NCI-H2196 treated with DMSO at 0.1 percent for 48 hours (cell line): Measurements from ENCODE around the gene HS3ST3A1.

Experiments used
- DNase-seq: peaks from one replicate; lab custom pipeline; 2025; ENCODE audit not compliant: unreplicated experiment; lab: John Stamatoyannopoulos, UW

Gene HS3ST3A1

DNA sequence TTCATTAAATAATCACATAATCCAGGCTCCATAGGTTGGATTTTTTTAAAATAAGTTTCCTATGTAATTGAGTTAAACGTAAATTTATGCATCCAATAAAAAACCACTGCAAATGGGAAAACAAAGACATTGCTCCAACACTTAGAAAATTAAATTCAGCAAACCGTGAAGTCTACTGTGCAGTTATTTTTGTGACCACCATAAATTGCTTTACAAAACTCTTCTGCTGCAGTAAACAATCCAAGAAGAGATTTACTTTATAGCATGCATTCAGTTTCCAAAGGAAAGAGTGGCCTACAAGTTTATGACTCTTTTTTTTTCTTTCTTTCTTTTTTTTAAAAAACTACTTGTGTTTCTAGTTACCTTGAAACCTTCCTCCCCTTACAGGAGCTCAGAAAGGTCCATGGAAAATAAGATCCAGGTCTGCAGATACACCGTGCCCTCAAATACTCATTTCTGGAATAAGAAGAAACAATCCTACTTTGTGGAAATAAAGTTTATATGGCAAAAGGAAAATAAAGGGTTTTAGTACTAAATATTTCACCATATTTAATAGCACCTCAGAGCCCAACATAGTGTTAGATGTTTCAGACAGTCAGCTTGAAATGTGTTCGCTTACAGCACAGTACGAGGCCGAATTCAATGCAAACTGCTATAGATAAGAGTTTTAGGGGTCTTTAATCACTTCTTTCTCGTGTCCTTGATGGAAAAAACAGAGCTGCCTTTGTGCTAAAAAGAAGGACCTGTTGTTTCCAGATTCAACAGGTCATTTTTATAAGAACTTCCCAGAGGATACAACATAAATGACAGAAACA lies 3.2 kb downstream of the HS3ST3A1 start:
- DNase-seq: no peak

DNA sequence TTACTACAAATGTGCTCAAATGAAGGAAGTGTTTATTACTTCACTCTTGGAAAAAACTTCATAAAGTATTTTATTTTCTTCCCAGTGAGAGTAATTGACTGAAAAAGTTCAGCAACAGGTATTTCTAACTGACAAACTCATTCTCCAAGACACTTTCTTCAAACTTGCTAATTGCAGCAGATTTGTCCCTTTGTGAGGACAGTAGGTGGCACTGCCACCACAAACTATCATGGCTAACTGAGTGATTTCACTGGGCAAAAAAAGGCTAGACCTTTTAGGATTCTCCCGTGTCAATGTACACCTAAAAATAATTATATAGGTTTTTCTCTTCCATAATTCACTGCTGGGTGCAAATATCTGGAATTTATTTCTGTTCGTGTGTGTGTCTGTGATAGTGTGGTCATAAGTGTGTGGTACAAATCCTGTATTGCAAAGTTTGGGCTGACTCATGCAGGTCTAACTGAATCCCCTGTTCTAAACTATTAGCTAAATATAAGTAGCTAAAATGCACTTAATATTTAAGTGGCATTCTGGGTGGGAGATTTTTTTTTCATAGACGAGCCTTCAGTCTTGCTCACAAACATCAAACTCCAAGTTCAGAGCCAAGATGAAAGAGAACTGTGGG lies 3.9 kb downstream of the HS3ST3A1 start:
- no peak for DNase-seq

- no peak for DNase-seq
Measured at GRCh38 chr17:13596241-13596923, 5.3 kb downstream of the HS3ST3A1 start.

DNA sequence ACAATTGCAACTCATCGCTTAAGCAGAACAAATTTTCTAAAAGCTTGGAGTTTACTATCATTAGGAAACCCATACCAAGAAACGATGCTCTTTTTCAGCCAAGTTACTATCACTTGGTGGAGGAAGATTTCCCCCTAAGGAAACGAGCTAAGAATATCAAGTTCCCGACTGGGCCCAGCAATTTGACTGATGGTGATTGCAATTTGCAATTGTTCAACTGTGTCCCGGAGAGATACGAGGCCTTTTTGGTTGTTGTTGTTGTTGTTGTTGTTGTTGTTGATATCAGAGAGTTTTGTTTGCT lies 6.2 kb downstream of the HS3ST3A1 start:
- no peak for DNase-seq

- no peak for DNase-seq
Measured at GRCh38 chr17:13594762-13595598, 6.7 kb downstream of the HS3ST3A1 start.

DNA sequence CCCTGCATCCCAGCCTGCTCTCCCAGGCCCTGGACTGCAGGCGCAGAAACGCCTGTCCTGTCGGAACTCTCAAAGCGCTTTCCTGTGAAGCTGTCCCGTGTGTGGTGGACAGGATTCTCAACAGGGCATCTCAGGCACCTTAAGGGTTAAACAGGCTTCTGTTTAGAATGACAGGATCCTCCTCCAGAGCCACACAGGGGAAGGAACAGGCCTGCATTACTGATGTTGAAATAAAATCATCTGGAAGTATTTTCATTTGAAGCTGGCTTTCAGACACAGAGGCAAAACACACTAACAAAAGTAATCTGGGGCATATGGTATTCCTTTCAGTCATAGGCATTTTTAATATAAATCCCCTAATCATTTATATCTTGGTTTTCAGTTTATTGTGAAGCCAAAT lies 7.4 kb downstream of the HS3ST3A1 start:
- DNase-seq: no peak

- no peak for DNase-seq
Measured at GRCh38 chr17:13593757-13594156, 8.0 kb downstream of the HS3ST3A1 start.

DNA sequence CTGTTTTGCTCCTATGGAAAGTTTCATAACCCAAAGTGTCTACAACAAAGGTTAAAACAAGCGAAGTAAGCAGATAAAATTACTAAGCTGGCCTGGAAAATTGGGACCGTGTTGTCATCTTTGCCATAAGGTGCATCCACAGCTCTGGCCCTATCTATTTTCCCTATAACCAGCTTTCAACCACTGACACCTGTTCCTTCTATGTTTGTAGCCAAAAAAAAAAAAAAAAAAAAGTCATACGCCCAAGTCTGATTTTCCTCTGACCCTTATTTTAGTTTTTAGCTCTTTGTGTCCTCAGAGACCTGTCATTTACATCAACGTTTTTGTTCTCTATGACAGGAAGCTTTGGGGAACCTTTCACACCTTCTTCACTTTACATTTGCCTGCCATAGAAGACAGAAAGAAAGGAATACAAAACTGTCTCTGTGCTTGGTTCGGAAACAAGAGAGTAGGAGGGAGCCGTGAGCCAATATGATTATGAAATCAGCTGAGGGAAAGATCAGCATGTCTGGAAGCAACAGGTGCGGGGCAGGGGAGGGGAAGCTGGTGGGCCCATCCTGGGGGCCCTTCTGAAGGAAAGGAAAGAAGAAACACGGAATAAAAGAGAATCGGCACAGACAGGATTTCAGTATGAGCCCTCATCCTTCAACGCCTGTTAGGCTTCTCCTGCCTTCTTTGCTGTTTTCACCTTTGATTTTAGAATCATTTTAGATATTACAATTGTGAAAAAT lies 8.5 kb downstream of the HS3ST3A1 start:
- DNase-seq: no peak

DNA sequence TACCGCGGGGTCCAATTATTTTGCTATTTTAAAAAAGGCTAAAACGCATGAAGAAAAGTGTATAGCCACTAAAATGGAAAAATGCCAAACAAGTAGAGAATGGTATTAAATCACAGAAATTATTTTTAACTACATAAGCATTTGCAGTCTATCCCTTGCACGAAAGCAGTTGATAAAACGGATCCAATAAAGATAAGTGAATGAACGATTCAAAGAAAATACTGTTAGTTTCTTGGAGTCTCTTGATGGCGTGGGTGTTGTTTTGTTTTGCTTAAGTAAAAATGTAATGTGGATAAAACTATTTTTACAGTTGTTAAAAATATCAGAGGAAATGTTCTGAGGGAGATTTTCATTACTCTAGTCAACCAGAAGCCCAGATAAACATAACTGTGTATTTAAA lies 9.3 kb downstream of the HS3ST3A1 start:
- DNase-seq: no peak

- no peak for DNase-seq
Measured at GRCh38 chr17:13590441-13590840, 11.3 kb downstream of the HS3ST3A1 start.

GRCh38 chr17:13589658-13590057 lies 12.1 kb downstream of the HS3ST3A1 start:
- no peak for DNase-seq

DNA sequence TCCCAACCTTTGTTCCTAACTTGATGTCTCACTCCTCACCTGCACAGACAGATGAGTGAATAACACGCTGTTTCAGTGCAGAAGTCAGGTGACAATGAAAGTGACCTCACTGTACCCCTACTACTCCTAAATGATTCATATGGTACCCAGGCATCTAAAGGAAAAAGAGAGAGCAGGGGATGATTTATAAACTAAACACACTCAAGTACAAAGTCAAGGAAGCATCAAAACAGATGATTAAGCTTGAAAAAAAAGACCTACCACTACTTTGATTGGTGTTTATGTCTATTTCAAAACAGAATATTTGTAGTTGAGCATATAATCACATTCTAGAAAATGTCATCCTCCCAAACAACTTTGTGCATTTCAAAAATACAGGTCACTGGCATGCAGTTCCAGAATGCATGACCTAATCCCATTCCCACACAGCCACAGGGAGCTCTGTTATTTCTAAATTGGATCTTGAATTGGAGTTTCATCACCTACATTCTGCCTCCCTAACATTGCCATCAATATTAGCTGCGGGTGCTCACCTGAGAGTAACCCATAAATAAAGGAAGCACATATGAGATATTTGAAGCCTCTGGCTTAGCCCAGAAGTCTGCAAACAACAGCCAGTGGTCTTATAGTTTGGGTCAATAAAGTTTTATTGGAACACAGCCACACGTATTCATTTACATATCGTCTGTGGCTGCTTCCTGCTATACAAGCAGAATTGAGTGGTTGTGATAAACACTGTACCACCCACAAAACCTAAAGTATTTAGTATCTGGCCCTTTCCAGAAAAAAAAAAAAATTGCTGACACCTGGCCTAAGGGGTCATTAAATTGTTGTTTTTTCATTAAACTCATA lies 14.0 kb downstream of the HS3ST3A1 start:
- no peak for DNase-seq

- DNase-seq: no peak
Measured at GRCh38 chr17:13584701-13585080, 17.0 kb downstream of the HS3ST3A1 start.

GRCh38 chr17:13583996-13584700 lies 17.6 kb downstream of the HS3ST3A1 start:
- no peak for DNase-seq

- no peak for DNase-seq
Measured at GRCh38 chr17:13582776-13583547, 18.8 kb downstream of the HS3ST3A1 start.

GRCh38 chr17:13581925-13582324 lies 19.8 kb downstream of the HS3ST3A1 start:
- DNase-seq: no peak

GRCh38 chr17:13580790-13581189 lies 20.9 kb downstream of the HS3ST3A1 start:
- no peak for DNase-seq
